HG03378 (cell line): ENCODE data around the gene ERC2.
A peak's percentile ranks its signal among the peaks of the same experiment; 100 is the strongest.

Source experiments
- ATAC-seq: cut with Tn5 transposase; IDR thresholded peaks from one replicate; pipeline ENCODE4 v1.9.1; 2021; ENCODE audit warnings: mild to moderate bottlenecking, moderate library complexity; ENCODE audit not compliant: unreplicated experiment

Gene ERC2

GRCh38 chr3:56193519-56193918 is 274.7 kb downstream of the ERC2 start:
- no peak for ATAC-seq

GRCh38 chr3:56192001-56192400 is 276.3 kb downstream of the ERC2 start:
- no peak for ATAC-seq

- no peak for ATAC-seq
Measured at GRCh38 chr3:56190771-56191305, 277.4 kb downstream of the ERC2 start.

GRCh38 chr3:56190130-56190529 is 278.1 kb downstream of the ERC2 start:
- ATAC-seq = no peak

DNA sequence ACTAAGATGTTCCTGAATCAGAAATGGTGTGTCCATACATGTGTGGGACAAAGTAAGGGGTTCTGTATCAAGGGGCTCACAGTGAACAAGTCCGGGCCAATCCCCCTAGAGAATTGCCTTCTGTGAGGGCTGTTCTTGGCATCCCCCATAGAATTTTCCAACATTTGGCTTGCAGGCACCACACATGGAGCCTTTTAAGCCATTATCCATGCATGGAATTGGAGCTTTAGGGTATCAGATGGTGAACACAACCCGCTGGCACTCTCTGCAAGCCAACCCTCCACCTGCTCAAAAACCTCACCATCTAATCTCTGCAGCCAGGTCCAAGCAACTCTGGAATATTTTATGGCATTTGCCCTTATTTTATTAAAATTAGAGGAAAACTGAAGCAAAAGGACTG is 278.7 kb downstream of the ERC2 start:
- no peak for ATAC-seq

DNA sequence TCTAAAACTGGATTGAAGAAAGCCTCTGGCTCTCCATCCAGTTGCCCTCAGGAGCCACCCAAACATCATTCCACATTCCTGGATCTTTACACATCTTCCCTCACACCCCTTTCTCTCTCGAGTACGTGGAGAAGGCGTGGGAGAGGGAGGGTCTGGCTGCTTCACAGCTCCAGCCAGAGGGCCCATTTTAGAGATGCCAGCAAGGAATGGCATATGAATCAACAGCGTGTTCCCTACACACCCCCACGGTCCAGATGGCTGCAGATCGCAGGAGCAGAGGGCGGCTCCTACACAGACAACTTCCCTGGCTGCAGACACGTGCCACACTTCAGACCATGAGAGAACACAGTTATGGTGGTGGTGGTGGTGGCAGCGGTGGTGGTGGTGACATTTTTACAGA is 280.1 kb downstream of the ERC2 start:
- no peak for ATAC-seq

DNA sequence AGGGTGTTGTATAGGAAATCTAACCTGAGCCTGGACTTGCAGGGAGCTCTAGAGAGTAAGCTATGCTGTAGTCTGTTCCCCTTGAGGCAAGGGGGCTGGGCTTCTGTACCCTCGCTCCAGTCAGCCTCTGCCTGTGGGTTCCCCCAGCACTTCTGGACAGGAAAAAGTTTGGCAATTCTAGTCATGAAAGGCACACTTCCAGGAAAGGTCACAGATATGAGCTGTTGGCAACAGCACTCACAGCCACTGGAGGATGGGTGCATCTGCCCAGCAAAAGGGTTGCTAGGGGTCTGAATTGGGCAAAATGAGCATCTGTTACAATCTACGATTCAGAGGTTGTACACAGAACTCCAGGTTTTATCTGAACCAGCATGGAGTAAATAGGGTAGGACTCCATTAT is 281.2 kb downstream of the ERC2 start:
- ATAC-seq = no peak

DNA sequence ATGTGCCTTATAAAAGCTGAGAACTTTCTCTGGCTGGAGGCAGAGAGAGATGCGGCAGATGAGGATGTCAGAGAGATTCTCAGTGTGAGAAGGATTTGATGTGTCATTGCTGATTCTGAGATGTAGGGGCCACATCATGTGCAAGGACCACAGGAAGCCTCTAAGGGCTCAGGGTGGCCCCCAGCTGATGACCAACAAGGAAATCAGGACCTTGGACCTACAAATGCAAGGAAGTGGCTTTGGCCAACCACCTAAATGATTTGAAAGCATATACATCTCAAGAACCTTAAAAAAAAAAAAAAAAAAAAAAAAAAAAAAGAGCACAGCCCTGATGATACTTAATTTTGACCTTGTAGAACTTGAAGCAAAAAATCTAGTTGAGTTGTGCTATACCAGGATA is 282.4 kb downstream of the ERC2 start:
- no peak for ATAC-seq

GRCh38 chr3:56183529-56183928 is 284.7 kb downstream of the ERC2 start:
- ATAC-seq = no peak

GRCh38 chr3:56180433-56180832 is 287.8 kb downstream of the ERC2 start:
- ATAC-seq = no peak

- ATAC-seq = no peak
Measured at GRCh38 chr3:56173601-56174000, 294.7 kb downstream of the ERC2 start.

GRCh38 chr3:56164436-56164835 is 303.8 kb downstream of the ERC2 start:
- ATAC-seq = no peak

DNA sequence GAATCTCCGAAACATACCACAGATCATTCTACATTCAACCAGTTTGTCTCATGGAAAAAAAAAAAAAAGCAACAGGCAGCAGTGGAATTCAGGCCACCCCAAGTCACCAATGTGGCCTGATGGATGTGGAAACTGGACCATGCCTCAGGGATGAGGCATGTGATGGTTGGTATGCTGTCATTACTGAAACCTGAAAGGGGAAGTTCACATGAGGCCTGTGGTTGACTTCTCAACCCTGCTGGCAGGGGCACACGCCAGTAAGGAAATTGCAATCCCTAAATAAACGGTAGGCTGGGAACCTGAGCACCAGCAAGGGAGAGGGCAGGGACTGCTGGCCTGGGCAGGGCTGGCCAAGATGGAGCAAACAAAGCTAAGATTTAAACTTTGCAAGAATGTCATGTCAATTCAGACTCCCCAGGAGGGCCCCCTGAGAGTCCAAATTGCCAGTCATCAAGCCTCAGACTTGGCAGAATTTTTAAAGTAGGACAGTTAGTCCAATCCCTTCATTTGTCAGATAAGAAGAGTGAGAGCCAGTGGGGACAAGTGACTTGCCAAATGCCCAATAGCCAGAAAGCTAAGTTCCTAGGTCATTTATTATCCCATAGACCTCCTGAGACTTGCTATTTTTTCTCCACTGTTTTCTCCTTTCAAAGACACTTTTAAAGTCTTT is 310.4 kb downstream of the ERC2 start:
- peak; percentile 68 for ATAC-seq

DNA sequence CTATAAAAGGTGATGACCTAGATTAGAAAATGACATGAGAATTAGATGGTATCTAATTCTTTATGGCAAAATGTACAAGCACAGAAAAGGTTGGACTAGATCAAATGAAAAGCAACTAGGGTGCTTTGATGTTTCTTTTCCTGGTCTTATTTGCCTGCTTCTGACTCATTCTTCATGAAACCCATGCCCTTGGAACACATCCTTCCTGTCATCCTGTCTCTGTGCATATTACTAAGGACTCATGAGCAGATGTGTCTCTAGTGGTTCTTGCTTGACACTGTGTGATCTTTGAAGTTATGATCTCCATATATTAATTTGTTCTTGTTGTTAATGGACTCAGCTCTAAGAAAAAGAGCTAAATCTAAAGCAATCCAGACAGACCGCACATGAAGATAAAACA is 314.0 kb downstream of the ERC2 start:
- ATAC-seq = no peak

- ATAC-seq = no peak
Measured at GRCh38 chr3:56147354-56147753, 320.9 kb downstream of the ERC2 start.

GRCh38 chr3:56145410-56145809 is 322.9 kb downstream of the ERC2 start:
- no peak for ATAC-seq

DNA sequence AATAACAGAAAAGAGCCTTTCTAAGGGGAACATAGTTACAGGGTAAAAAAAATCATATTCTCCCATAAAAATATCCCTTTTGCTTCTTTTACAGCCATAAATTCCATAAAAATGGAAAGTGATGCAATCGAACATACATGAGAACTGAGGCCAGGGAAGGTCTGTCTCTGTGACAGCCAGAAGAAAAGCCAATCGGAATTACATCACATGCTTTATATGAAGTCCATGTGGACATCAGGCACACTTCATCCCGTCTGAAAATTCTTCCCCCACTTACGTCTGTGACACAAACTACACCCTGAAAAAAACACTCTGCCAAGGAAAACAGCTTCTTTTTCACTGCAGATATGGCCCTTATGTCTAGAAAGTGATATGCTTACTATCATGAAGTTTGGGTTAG is 323.5 kb downstream of the ERC2 start:
- no peak for ATAC-seq

- ATAC-seq = no peak
Measured at GRCh38 chr3:56137415-56137814, 330.9 kb downstream of the ERC2 start.

- no peak for ATAC-seq
Measured at GRCh38 chr3:56136514-56136913, 331.8 kb downstream of the ERC2 start.

DNA sequence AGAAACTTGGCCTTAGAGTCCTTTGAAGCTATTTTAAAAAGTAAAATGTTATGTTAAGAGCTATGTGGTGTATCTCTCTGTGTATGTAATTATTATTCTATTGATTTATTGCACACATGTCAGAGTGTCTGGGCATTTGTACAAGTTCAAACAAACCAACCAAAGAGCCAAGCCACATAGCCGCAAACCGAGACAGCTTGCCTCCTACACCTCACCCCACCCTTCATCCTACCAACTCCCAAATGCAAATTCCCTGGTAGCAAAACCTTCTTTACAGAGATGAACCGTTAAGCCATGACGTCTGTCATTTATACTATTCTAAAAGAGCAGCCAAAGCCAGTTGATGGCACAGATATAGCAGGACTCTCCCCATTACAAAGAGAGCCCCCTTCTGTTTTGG is 332.3 kb downstream of the ERC2 start:
- ATAC-seq = no peak

- no peak for ATAC-seq
Measured at GRCh38 chr3:56133423-56133822, 334.8 kb downstream of the ERC2 start.

GRCh38 chr3:56132762-56133161 is 335.5 kb downstream of the ERC2 start:
- no peak for ATAC-seq

GRCh38 chr3:56131974-56132590 is 336.2 kb downstream of the ERC2 start:
- no peak for ATAC-seq
